Fibroblast of skin of left biceps (primary cell): Measurements from ENCODE around the gene EPHB2.
"Not testable (repeated sequence)": the region's sequence is repeated elsewhere in the genome, so short reads cannot be mapped to it uniquely, and the experiment has no call there.

Source experiments
- DNase-seq, 2 experiments: peaks; one replicate each; pipeline ENCODE4 v3.0.0-alpha.2; 2013; ENCODE audit warnings: low read depth in 2 of 2

EPHB2 gene

DNA sequence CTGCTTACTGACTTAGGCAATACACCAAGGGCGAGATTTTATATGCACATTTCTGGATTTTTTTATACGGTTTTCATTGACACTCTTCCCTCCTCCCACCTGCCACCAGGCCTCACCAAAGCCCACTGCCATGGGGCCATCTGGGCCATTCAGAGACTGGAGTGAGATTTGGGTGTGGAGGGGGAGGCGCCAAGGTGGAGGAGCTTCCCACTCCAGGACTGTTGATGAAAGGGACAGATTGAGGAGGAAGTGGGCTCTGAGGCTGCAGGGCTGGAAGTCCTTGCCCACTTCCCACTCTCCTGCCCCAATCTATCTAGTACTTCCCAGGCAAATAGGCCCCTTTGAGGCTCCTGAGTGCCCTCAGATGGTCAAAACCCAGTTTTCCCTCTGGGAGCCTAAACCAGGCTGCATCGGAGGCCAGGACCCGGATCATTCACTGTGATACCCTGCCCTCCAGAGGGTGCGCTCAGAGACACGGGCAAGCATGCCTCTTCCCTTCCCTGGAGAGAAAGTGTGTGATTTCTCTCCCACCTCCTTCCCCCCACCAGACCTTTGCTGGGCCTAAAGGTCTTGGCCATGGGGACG, 204.1 kb downstream of the EPHB2 start:
- no peak for DNase-seq

DNA sequence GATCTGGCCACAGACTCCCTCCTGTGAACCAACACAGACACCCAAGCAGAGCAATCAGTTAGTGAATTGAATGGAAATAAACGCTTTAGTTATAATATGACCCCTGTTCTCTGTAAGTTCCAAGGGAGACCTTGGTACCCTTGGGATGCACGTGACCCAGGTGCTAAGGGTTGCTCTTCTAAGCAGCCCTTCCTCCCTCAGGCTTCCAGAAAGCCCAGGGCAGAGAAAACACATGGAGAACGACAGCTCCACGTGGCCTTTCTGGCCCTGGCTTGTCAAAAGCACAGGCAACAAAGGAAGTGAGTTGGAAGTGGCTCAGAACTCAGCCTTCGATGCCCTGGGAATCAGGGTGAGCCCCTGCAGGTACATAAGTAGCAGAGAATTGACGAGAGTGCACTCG, 204.6 kb downstream of the EPHB2 start:
- DNase-seq, result no peak

DNA sequence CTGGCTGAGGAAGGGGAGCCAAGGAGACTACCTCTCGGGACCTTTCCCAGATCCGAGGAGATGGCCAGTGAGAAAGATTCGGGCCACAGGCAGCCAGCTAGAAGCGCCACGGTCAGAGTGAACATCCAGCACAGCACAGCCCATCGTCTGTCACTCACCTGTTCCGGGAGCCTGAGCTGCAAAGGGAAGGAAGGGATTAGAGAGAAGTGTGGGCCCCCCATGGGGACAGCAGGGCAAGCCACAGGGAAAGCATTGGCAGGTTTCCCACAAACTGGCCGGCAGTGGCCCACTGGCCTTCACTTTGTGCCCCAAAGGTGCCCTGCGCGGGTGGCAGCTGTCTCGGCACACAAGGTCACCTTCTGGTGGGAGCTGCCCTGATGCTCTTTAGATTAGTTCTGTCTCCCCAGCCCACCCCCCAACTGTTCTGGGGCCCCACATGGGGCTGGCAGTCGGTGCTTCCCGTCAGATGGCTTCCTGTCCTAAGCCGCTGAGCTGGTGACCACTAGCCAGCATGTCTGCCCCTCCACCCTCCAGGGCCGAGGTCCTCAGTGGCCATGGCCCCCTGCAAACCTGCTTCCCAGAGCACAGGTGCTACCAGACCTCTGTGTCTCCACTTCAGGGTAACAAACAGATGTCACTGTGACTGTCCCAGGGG, 205.3 kb downstream of the EPHB2 start:
- DNase-seq, result no peak

GRCh38 chr1:22916471-22916820, 205.8 kb downstream of the EPHB2 start:
- no peak for DNase-seq

DNA sequence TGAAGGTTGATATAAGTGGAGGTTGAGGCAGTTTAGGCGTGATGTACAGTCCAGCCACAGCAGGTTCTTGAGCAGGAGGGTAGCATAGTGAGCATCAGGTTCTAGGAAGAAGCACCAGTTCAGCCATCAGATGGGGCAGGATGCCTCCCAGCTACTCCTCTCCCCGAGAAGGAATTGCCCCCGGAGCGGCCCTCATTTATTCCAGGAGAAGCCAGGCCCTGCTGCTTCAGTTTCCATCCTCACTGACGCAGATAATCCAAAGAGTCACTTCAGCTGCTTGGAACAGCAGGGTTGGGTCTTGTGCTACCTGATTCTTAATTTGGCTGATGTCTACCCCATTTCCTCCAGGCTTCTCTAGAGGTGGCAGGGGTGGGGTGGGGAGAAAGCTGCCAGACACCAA, 207.3 kb downstream of the EPHB2 start:
- DNase-seq, result no peak

GRCh38 chr1:22918644-22919043, 208.0 kb downstream of the EPHB2 start:
- DNase-seq, result no peak

DNA sequence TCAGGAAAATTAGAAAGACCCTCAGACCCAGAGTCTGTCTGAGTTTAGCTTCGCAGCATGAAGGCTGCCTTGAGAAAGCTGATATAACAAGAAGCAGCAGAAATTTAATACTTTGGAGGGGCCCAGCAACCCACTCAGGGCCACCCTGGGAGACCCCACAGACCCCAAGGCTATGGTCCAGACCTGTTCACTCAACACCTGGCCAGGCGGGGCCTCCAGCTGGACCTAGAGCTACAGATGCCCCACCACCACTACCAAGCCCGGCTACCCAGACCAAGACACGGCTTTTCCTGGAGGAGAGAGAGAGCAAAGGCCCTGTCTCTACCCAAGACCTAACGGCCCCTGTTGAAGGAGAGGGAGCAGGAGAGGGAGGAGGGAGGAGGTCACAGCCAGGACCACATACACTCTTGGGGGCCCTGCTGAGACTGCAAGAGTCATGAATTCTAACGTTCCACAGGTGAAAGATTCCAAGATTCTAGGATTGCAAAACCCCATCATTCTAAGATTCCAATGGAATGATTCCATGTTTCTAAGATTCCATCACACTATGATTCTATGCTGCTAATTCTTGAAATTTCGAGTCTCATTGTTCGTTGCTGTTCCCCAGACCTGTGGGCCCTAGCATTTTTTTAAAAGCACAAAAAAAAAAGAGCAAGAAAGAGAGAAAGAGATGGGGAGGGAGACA, 208.8 kb downstream of the EPHB2 start:
- peak; percentile 27 to 38 for DNase-seq

- DNase-seq, result no peak
These were observed 209.5 kb downstream of the EPHB2 start for GRCh38 chr1:22920026-22920733.

GRCh38 chr1:22920734-22921451, 210.3 kb downstream of the EPHB2 start:
- DNase-seq, result no peak

DNA sequence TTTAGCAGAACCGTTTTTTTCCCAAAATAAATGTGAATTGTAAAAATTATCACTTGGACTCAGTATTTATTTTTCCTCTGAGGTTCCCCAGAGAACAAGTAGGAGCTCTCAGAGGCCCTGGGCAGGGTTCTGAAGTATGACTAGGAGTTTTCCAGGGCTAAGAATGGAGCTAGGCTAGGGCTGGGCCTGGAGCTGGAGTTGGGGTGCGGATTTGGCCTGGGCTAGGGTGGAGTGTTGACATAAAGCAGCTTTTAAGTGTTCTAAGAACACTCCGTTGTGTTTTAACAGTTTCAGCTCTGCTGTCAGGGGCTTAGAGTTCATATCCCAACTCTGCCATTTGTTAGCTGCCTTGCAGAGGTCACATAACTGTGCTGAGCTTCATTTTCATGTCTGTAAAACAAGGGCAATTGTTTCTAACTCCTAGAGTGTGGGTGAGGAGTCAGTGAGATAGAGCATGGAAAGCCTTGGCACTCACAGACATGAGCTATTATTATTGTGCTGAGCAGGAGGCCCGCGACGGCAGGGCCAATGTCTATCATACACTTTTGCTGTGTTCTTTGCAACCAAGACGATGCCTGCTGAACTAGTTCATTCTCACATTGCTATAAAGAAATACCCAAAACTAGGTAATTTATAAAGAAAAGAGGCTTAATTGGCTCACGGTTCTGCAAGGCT, 210.9 kb downstream of the EPHB2 start:
- no peak for DNase-seq

DNA sequence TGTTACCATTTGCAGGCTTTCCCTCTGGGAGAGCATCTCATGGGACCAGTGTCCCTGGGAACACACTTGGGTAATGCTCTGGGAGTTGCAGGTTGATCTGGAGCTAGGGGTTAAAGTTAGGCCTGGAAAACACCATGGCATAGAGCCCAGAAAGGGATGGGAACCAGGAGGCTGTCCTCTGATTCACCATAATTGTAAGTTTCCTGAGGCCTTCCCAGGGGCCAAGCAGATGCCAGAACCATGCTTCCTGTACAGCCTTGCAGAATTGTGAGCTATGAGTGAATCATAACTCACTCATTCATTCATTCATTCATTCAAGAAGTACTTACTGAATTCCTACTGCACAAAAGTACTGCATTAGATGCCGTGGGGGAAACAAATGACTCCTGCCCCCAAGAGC, 212.0 kb downstream of the EPHB2 start:
- DNase-seq, result no peak

GRCh38 chr1:22925111-22925510, 214.5 kb downstream of the EPHB2 start:
- DNase-seq, result no peak

GRCh38 chr1:22930240-22930912, 219.7 kb downstream of the EPHB2 start:
- DNase-seq, result peak in 1 of 2 experiments; percentile 6

GRCh38 chr1:22932803-22933470, 222.3 kb downstream of the EPHB2 start:
- no peak for DNase-seq

DNA sequence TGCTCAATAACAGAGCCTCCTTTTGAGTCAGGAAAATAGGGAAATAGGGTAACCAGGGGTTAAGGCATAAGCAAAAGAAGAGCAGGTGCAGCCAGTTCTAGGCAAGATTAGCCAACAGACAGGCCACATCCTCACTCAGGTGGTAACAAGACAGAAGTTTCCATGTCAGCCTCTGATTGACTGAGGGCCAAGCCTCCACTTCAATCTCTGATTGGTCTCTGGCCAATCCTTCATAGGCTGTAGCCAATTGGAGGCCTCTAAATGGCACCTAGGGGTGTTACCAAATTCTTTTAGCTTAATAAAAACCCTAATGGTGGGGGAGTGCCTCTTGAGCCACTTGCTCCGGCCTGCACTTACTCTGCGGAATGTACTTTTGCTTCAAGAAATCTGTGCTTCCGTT, 224.8 kb downstream of the EPHB2 start:
- no peak for DNase-seq

DNA sequence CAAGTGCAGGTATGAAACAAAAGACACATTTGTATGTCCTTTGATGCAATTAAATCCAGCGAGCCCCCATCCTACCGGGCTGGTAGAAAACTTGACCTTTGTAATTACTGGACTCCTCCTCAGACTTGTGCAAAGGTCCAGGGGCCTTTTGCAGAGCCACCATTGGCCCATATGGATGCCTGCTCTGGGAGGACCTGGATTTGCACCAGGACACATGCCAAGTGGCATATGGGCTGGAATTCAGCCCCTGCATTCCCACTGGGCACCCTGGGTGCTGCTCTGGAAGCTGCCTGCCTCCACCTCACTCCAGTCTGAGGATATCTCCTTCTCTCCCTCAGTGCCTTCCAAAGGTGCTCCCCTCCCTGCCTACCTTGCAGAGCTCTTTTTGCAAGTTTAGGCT, 226.0 kb downstream of the EPHB2 start:
- no peak for DNase-seq

- no peak for DNase-seq
These were observed 230.6 kb downstream of the EPHB2 start for GRCh38 chr1:22941257-22941656.

GRCh38 chr1:22944346-22945055, 233.9 kb downstream of the EPHB2 start:
- DNase-seq, result no peak

- DNase-seq, result not testable (repeated sequence)
These were observed 234.5 kb downstream of the EPHB2 start for GRCh38 chr1:22945171-22945570.
